PC-3 (cell line): ENCODE results near the gene CTNNA3. TPM values are rescaled to one million over a fixed set of nuclear protein-coding genes. Genes with fewer than 3 reads are reported as not detected.
A peak's percentile ranks its signal among the peaks of the same experiment; 100 is the strongest.

Experiments
- ATAC-seq: fragments of 200-7000 bp; cut with Tn5 transposase; 2 replicates; pipeline ENCODE4 v1.9.1; 2020; ENCODE audit warnings: mild to moderate bottlenecking, moderate library complexity
- BruUV-seq: library from RNA; stranded (reverse); fragments of 400-500 nt; replicated peaks from 2 replicates; lab custom pipeline; 2021; lab: Mats Ljungman, UMichigan
- CTCF ChIA-PET: fragments of 300-600 bp; sonication (Branson Sonifier 250); formaldehyde crosslinking; loops from one replicate; lab custom pipeline; 2022; ENCODE audit warnings: antibody characterized with exemption; lab: Charles Lee
- POLR2A ChIA-PET: fragments of 300-600 bp; sonication (Branson Sonifier 250); formaldehyde crosslinking; loops from one replicate; lab custom pipeline; 2022; ENCODE audit warnings: antibody characterized with exemption; ENCODE audit not compliant: unreplicated experiment; lab: Charles Lee
- DNase-seq: peaks from one replicate; pipeline ENCODE4 v3.0.0-alpha.2; 2015
- H2AFZ ChIP-seq: fragments of 300-600 bp; sonication (generic); 2 replicates; pipeline ENCODE4 v1.6.0; 2016; ENCODE audit warnings: antibody characterized with exemption, low read length
- H3F3A ChIP-seq: fragments of 300-600 bp; sonication (generic); one replicate; pipeline ENCODE4 v1.6.0; 2017; ENCODE audit warnings: antibody characterized with exemption, low read length, control low read depth, mild to moderate bottlenecking; ENCODE audit not compliant: unreplicated experiment
- H3K27ac ChIP-seq: fragments of 300-600 bp; sonication (generic); 2 replicates; pipeline ENCODE4 v1.5.1; 2016; ENCODE audit warnings: mild to moderate bottlenecking, low read length
- H3K27me3 ChIP-seq: fragments of 300-600 bp; sonication (generic); 2 replicates; pipeline ENCODE4 v1.6.1; 2016; ENCODE audit warnings: low read length, mixed read lengths
- H3K36me3 ChIP-seq: fragments of 300-600 bp; sonication (generic); 2 replicates; pipeline ENCODE4 v1.6.1; 2016; ENCODE audit warnings: low read depth, mixed run types, low read length, mixed read lengths
- H3K4me1 ChIP-seq: fragments of 300-600 bp; sonication (generic); 2 replicates; pipeline ENCODE4 v1.5.1; 2016; ENCODE audit warnings: low read length; ENCODE audit not compliant: insufficient read depth
- H3K4me2 ChIP-seq: fragments of 300-600 bp; sonication (generic); 2 replicates; pipeline ENCODE4 v1.6.0; 2016; ENCODE audit warnings: low read length
- H3K4me3 ChIP-seq: fragments of 300-600 bp; sonication (generic); 2 replicates; pipeline ENCODE4 v1.5.1; 2016; ENCODE audit warnings: mild to moderate bottlenecking, low read length, mixed read lengths
- H3K79me2 ChIP-seq: fragments of 300-600 bp; sonication (generic); 2 replicates; pipeline ENCODE4 v1.6.1; 2017; ENCODE audit warnings: low read length, mixed read lengths
- H3K9ac ChIP-seq: fragments of 300-600 bp; sonication (generic); 2 replicates; pipeline ENCODE4 v1.6.0; 2016; ENCODE audit warnings: mild to moderate bottlenecking, low read length
- H3K9me2 ChIP-seq: fragments of 300-600 bp; sonication (generic); replicated peaks from 2 replicates; pipeline ENCODE4 v1.6.1; 2016; ENCODE audit warnings: mixed run types, low read length, mixed read lengths
- H3K9me3 ChIP-seq: fragments of 300-600 bp; sonication (generic); 2 replicates; pipeline ENCODE4 v1.6.1; 2016; ENCODE audit warnings: low read length, mixed read lengths
- H4K20me1 ChIP-seq: fragments of 300-600 bp; sonication (generic); 2 replicates; pipeline ENCODE4 v1.6.1; 2016; ENCODE audit warnings: low read length, mixed read lengths
- EZH2 ChIP-seq: fragments of 300-600 bp; sonication (generic); IDR thresholded peaks from one replicate; pipeline ENCODE4 v1.6.1; 2017; ENCODE audit warnings: antibody characterized with exemption, mild to moderate bottlenecking, low read length; ENCODE audit not compliant: unreplicated experiment
- EZH2phosphoT487 ChIP-seq: fragments of 300-600 bp; sonication (generic); IDR thresholded peaks from 2 replicates; pipeline ENCODE4 v1.6.1; 2018; ENCODE audit warnings: mild to moderate bottlenecking, antibody characterized with exemption, low read length, borderline replicate concordance
- intact Hi-C: fragments of 100-400 bp; cut with micrococcal nuclease; formaldehyde crosslinking; loops from 2 replicates; pipeline ENCODE4 v1.9.0; 2023
- total RNA-seq: library from RNA; depleted of rRNA; stranded (reverse); fragments of >200 nt; gene quantifications from 2 replicates; pipeline ENCODE4 v1.2.3, GENCODE V29; 2014
- TF ChIP-seq, protein P1 (sequence below): fragments of 300-600 bp; sonication (generic); conservative IDR thresholded peaks from 2 replicates; pipeline ENCODE4 v1.5.1; 2017; ENCODE audit warnings: antibody characterized with exemption, low read depth, mild to moderate bottlenecking, low read length

The CTNNA3 gene
- total RNA-seq, 1 experiment from 2014 or later: 1.9 TPM

DNA sequence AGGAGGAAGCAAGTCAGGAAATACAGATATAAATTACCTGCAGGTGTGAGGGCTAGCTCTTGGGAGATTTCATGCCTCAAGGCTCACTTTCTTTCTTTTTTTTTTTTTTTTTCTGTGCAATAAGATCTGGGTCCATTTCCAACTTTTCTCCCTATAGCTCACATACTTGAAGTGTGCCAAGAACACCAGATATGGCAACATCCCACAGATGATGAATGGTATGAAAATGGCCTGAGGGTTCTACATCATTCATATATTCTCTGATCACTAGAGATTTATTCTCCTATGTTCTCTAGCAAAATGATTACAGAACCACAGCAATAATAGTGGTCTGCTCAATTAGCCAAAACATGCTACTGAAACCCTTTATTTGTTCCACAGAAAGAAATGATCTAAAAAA is 653.0 kb downstream of the CTNNA3 start:
- no TSS peak for BruUV-seq
- Histone ChIP-seq H3K4me1 (no peaks in the 10 kb centered on the region), H4K20me1 (0 out of 2 replicates have a peak, but pooled peaks cover 4% of the 10 kb centered on the region), H3K9me2 (no peaks in the 10 kb centered on the region), H3K9me3 (no peaks in the 10 kb centered on the region), H2AFZ (no peak overlapping the region), H3K79me2 (no peaks in the 10 kb centered on the region), H3K27ac (no peak overlapping the region), H3K4me2 (no peak overlapping the region), H3K36me3 (no peaks in the 10 kb centered on the region), H3K4me3 (no peak overlapping the region), H3K9ac (no peak overlapping the region), H3F3A (no peaks in the 10 kb centered on the region), H3K27me3 (peaks cover 59% of the 10 kb centered on the region)
- TF ChIP-seq EZH2phosphoT487 (no peak), EZH2 (no peak)
- TF ChIP-seq, protein P1, sequence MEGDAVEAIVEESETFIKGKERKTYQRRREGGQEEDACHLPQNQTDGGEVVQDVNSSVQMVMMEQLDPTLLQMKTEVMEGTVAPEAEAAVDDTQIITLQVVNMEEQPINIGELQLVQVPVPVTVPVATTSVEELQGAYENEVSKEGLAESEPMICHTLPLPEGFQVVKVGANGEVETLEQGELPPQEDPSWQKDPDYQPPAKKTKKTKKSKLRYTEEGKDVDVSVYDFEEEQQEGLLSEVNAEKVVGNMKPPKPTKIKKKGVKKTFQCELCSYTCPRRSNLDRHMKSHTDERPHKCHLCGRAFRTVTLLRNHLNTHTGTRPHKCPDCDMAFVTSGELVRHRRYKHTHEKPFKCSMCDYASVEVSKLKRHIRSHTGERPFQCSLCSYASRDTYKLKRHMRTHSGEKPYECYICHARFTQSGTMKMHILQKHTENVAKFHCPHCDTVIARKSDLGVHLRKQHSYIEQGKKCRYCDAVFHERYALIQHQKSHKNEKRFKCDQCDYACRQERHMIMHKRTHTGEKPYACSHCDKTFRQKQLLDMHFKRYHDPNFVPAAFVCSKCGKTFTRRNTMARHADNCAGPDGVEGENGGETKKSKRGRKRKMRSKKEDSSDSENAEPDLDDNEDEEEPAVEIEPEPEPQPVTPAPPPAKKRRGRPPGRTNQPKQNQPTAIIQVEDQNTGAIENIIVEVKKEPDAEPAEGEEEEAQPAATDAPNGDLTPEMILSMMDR: no peak
- DNase-seq: no peak
- CTCF ChIA-PET: no interaction called here
- ATAC-seq: no peak
- intact Hi-C loops: no loop called here
- POLR2A ChIA-PET: no interaction called here

DNA sequence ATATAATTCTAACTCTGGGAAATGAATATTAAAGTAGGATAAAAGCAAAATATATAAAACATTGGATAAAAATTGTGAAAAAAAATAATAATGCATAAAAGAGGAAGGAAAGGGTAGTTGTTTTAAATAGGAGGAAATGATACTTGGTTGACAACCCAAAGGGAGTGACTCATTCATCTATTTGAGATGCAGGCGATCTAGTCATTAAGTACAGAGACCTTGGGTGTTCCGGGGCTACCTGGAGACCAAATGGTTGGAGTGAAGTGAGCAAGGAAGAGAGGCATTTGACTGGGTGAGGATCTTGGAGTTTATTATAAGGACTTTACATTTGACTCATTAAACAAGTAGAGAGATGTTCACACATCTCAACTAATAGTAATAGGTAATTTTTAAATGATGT is 659.2 kb downstream of the CTNNA3 start:
- CTCF ChIA-PET: no interaction called here
- peak; percentile 90 for ATAC-seq

DNA sequence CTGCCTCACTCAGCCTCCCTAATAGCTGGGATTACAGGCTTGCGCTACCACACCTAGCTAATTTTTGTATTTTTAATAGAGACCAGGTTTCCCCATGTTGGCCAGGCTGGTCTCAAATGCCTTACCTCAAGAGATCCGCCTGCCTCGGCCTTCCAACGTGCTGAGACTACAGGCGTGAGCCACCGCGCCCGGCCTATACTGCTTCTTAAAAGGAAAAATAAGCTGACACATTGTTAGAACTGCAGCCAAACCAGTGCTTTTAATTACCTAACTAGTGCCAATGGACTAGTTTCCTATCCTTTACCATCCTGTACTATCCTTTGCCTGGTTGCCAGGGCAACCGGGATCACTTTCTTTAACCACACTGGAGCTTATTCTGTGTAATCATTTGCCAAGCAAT is 662.1 kb downstream of the CTNNA3 start:
- intact Hi-C loops: no loop called here
- Histone ChIP-seq H3K9me3 (no peaks in the 10 kb centered on the region), H3F3A (no peaks in the 10 kb centered on the region), H3K4me1 (no peaks in the 10 kb centered on the region), H3K9me2 (no peaks in the 10 kb centered on the region), H3K27me3 (peaks cover 56% of the 10 kb centered on the region), H3K79me2 (no peaks in the 10 kb centered on the region), H3K4me2 (no peak overlapping the region), H3K27ac (no peak overlapping the region), H3K36me3 (no peaks in the 10 kb centered on the region), H3K9ac (no peak overlapping the region), H3K4me3 (no peak overlapping the region), H2AFZ (no peak overlapping the region), H4K20me1 (no peaks in the 10 kb centered on the region)
- no TSS peak for BruUV-seq
- DNase-seq: no peak
- no peak for ATAC-seq
- ChIA-PET POLR2A (no interaction called here), CTCF (no interaction called here)
- TF ChIP-seq EZH2 (no peak), EZH2phosphoT487 (no peak)
- TF ChIP-seq, protein P1: no peak

More for the DNA sequence above, 659.2 kb downstream of the CTNNA3 start:
- no TSS peak for BruUV-seq
- no peak overlapping the region for H3K9ac ChIP-seq
- no peak overlapping the region for H3K27ac ChIP-seq
- no peak overlapping the region for H2AFZ ChIP-seq
- no peaks in the 10 kb centered on the region for H3K36me3 ChIP-seq
- H3K4me3 ChIP-seq: no peak overlapping the region
- TF ChIP-seq EZH2phosphoT487: no peak
- no peak for TF ChIP-seq EZH2
- TF ChIP-seq, protein P1: no peak
- H3K9me3 ChIP-seq: no peaks in the 10 kb centered on the region
- no peaks in the 10 kb centered on the region for H3K79me2 ChIP-seq
- intact Hi-C loops: no loop called here
- peak; percentile 66 for DNase-seq
- H3K4me2 ChIP-seq: no peak overlapping the region
- no peaks in the 10 kb centered on the region for H3K9me2 ChIP-seq
- H4K20me1 ChIP-seq: no peaks in the 10 kb centered on the region
- H3K4me1 ChIP-seq: no peaks in the 10 kb centered on the region
- H3F3A ChIP-seq: no peaks in the 10 kb centered on the region
- peaks cover 38% of the 10 kb centered on the region for H3K27me3 ChIP-seq
- POLR2A ChIA-PET: no interaction called here
